SIG-M5 treated with dmso at 0.1 percent for 504 hours (cell line): ENCODE data around the gene N4BP2L2.

ENCODE experiments used
- DNase-seq: peaks from one replicate; lab custom pipeline; 2025; ENCODE audit not compliant: unreplicated experiment; lab: John Stamatoyannopoulos, UW

Gene N4BP2L2

GRCh38 chr13:32471187-32471922 is 67.2 kb downstream of the N4BP2L2 start:
- DNase-seq = no peak

- no peak for DNase-seq
Measured at GRCh38 chr13:32468502-32469142, 70.0 kb downstream of the N4BP2L2 start.

GRCh38 chr13:32456591-32456990 is 82.0 kb downstream of the N4BP2L2 start:
- DNase-seq = no peak

GRCh38 chr13:32455594-32455903 is 83.0 kb downstream of the N4BP2L2 start:
- DNase-seq = no peak

- DNase-seq = no peak
Measured at GRCh38 chr13:32454886-32455593, 83.6 kb downstream of the N4BP2L2 start.

- no peak for DNase-seq
Measured at GRCh38 chr13:32453981-32454380, 84.6 kb downstream of the N4BP2L2 start.

GRCh38 chr13:32448972-32449371 is 89.6 kb downstream of the N4BP2L2 start:
- no peak for DNase-seq

GRCh38 chr13:32447894-32448623 is 90.5 kb downstream of the N4BP2L2 start:
- DNase-seq = no peak

- DNase-seq = peak; percentile 72
Measured at GRCh38 chr13:32446773-32447465, 91.7 kb downstream of the N4BP2L2 start.

GRCh38 chr13:32446220-32446619 is 92.4 kb downstream of the N4BP2L2 start:
- DNase-seq = no peak

- no peak for DNase-seq
Measured at GRCh38 chr13:32445461-32445860, 93.1 kb downstream of the N4BP2L2 start.

- DNase-seq = peak; percentile 59
Measured at GRCh38 chr13:32443111-32443510, 95.5 kb downstream of the N4BP2L2 start.

- no peak for DNase-seq
Measured at GRCh38 chr13:32438871-32439270, 99.7 kb downstream of the N4BP2L2 start.

- DNase-seq = no peak
Measured at GRCh38 chr13:32432856-32433255, 105.7 kb downstream of the N4BP2L2 start.

GRCh38 chr13:32431361-32431760 is 107.2 kb downstream of the N4BP2L2 start:
- no peak for DNase-seq

- DNase-seq = no peak
Measured at GRCh38 chr13:32430018-32430747, 108.4 kb downstream of the N4BP2L2 start.

GRCh38 chr13:32429433-32429909 is 109.1 kb downstream of the N4BP2L2 start:
- DNase-seq = no peak

- DNase-seq = peak; percentile 75
Measured at GRCh38 chr13:32428581-32429432, 109.8 kb downstream of the N4BP2L2 start.
